Psoas muscle (tissue), 8 donors: ENCODE measurements around the gene CPTP. TPM values are rescaled to one million over a fixed set of nuclear protein-coding genes. Genes with fewer than 3 reads are reported as not detected.

Experiments
- ATAC-seq, 4 donors: fragments of 200-7000 bp; cut with Tn5 transposase; one replicate each; pipeline ENCODE4 v1.9.1; 2020; ENCODE audit warnings: moderate library complexity in 3 of 4, mild to moderate bottlenecking in 2 of 4
- DNase-seq, 2 donors: peaks; one replicate each; pipeline ENCODE4 v3.0.0-alpha.2; 2020
- H3K27ac ChIP-seq: fragments of 200-600 bp; one replicate; pipeline ENCODE4 v1.8.0; 2022
- H3K27me3 ChIP-seq, 3 donors: fragments of 200-600 bp in 1 of 3; one replicate each; pipeline versions ENCODE4 v1.6.1 to v1.8.0; 2013 to 2022; ENCODE audit warnings: low read length in 2 of 3, mild to moderate bottlenecking in 2 of 3, moderate library complexity in 1 of 3; ENCODE audit not compliant: insufficient read depth in 3 of 3
- H3K36me3 ChIP-seq, 2 donors: fragments of 200-600 bp in 1 of 2; one replicate each; pipeline versions ENCODE4 v1.6.1 to v1.8.0; 2013 to 2022; ENCODE audit warnings: low read depth in 1 of 2, mild to moderate bottlenecking in 1 of 2, moderate library complexity in 1 of 2; ENCODE audit not compliant: insufficient read depth in 1 of 2
- H3K4me1 ChIP-seq: fragments of 200-600 bp; one replicate; pipeline ENCODE4 v1.8.0; 2022
- H3K4me3 ChIP-seq: fragments of 200-600 bp; one replicate; pipeline ENCODE4 v1.8.0; 2022; ENCODE audit warnings: mild to moderate bottlenecking
- H3K9me3 ChIP-seq: fragments of 200-600 bp; one replicate; pipeline ENCODE4 v1.8.0; 2022
- CTCF ChIP-seq: fragments of 200-600 bp; IDR thresholded peaks from one replicate; pipeline ENCODE4 v1.8.0; 2022; ENCODE audit warnings: antibody characterized with exemption
- WGBS, 3 donors: extraction: QIAGEN DNeasy Blood & Tissue Kit; methylation state at CpG; one replicate each; pipeline versions ENCODE4 v1.1.6 to v1.1.7; 2013; 5-methylcytosine and 5-hydroxymethylcytosine counted together
- intact Hi-C, 2 donors: fragments of 100-400 bp; cut with DNase I; formaldehyde crosslinking; loops; one replicate each; pipeline versions ENCODE4 v1.11.0 to v1.14.2; 2022
- polyA plus RNA-seq, 3 donors: library from polyadenylated mRNA; stranded (reverse); fragments of 200-250 nt; gene quantifications; one replicate each; pipeline ENCODE4 v1.2.3, GENCODE V29; 2013
- total RNA-seq, 4 donors: library from RNA; stranded (reverse); fragmentation: NEBNext Ultra II Directional in 2 of 4; extraction: Animal tissue kit (Norgen Biotek cat#: 25700) in 2 of 4; gene quantifications; one replicate each; pipeline versions ENCODE4 v1.2.1 to v1.2.4, GENCODE V29; 2021 to 2023
- donor health status: healthy with polysubstance abuse.
- donor health status: DM: no; HTN: no; CAD: no; lungs with moderate emphysema.
- donor health status: Bipolar disorder and iron deficiency.
- donor health status: healthy.
- donor health status: DM: yes; HTN: yes; CAD: no.
- donor health status: DM: no; HTN: no; CAD: no.
- donor health status: DM: no; HTN: no; CAD: no.
- donor health status: DM: yes; HTN: yes; CAD: no.

CPTP gene
- total and polyA plus RNA-seq, 7 donors = 18.2 to 39.5 (median 31.3) TPM

DNA sequence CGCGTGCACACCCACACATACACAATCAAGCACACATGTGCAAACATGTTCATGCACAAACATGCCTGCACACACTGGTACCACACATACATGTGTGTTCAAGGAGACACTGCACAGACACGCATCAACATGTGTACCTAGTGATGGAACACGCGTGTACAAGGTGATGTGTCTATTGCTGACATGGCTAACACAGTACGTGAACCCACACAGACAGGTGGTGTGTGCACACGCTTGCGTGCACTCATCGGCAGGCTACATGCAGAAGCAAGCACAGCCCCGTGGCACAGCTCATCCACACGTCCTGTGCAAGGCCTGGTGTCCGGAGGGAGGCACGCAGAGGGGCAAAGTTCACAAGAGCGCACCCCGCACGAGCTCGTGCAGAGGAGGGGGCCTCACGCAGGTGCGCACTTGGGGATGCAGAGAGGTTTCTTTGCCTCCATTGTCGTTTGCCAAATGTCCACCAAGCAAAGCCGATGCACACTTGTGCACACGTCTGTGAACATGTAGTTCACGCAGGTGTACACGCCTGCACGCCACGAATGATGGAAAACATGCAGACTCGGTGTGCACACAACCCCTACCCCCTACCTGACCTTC, 17.8 kb upstream of the CPTP start:
- WGBS, 3 donors = 23 to 35% (median 25%) methylated on average over 27 of the region's 27 CpGs
- no peak for ATAC-seq

GRCh38 chr1:1307261-1307922, 17.2 kb upstream of the CPTP start:
- Histone ChIP-seq H3K27me3 (no peaks in the 10 kb centered on the region), H3K27ac (peak overlapping the region; percentile 97), H3K36me3 (peaks cover 0 to 26% of the 10 kb centered on the region in 2 donors), H3K9me3 (no peaks in the 10 kb centered on the region), H3K4me1 (peaks cover 45% of the 10 kb centered on the region), H3K4me3 (peak overlapping the region; percentile 93)
- no peak for TF ChIP-seq CTCF
- intact Hi-C loops = loop anchor here in 1 of 2 donors (5.0 kb wide), 1 partner anchor 40 kb away; the partner anchor contains the start of gene DVL1
- ATAC-seq (no peak), DNase-seq (peak; percentile 65 to 77)
- WGBS, 3 donors = 1% methylated on average over 56 to 83 of the region's 83 CpGs

More for the DNA sequence above, 17.8 kb upstream of the CPTP start:
- intact Hi-C loops = loop anchor here in 1 of 2 donors (5.0 kb wide), 1 partner anchor 41 kb away; the partner anchor contains the start of gene DVL1
- Histone ChIP-seq H3K27me3 (no peaks in the 10 kb centered on the region), H3K4me3 (peak overlapping the region; percentile 93), H3K9me3 (no peaks in the 10 kb centered on the region), H3K4me1 (peaks cover 45% of the 10 kb centered on the region), H3K36me3 (peaks cover 0 to 19% of the 10 kb centered on the region in 2 donors), H3K27ac (peak overlapping the region; percentile 97)
- no peak for TF ChIP-seq CTCF
- DNase-seq = no peak

GRCh38 chr1:1307923-1308755, 16.5 kb upstream of the CPTP start, which contains the start of the genes ACAP3 and PUSL1:
Gene ACAP3 (minus strand): TSS chr1:1307930. CDS start chr1:1307815, 115 bp downstream.
Gene PUSL1 (plus strand): TSS chr1:1308597. CDS start chr1:1308644, 47 bp downstream.
- Histone ChIP-seq H3K4me1 (peaks cover 45% of the 10 kb centered on the region), H3K9me3 (no peaks in the 10 kb centered on the region), H3K4me3 (peak within 1 kb of the TSS; percentile 93), H3K36me3 (peaks cover 0 to 33% of the 10 kb centered on the region in 2 donors), H3K27ac (peak within 1 kb of the TSS; percentile 97), H3K27me3 (no peaks in the 10 kb centered on the region)
- peak; percentile 82 to 83 (median 82) for ATAC-seq
- WGBS, 3 donors = 0 to 1% (median 1%) methylated on average over 68 to 124 of the region's 131 CpGs
- peak; percentile 95 to 96 for DNase-seq
- intact Hi-C loops = loop anchor here in 1 of 2 donors (5.0 kb wide), 1 partner anchor 39 kb away; the partner anchor contains the start of gene DVL1
- TF ChIP-seq CTCF = no peak

DNA sequence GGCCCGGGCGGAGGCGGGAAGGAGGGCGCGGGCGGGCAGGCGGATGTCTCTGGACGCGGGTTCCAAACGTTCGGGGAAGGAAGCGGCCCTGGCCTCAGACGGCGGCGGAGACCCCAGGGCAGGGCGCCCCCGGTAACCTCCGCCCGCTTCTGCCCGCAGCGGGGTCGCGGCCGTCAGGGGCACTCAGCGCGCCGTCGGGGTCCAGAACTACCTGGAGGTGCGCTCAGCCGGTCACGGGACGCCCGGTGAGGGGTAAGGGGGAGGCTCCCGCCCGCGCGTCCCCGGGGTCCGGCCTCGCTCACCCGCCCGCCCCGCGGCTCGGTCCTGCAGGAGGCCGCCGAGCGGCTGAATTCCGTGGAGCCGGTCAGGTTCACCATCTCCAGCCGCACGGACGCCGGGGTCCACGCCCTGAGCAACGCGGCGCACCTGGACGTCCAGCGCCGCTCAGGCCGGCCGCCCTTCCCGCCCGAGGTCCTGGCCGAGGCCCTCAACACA, 15.8 kb upstream of the CPTP start:
- peak overlapping the region; percentile 93 for H3K4me3 ChIP-seq
- ATAC-seq = peak in 3 of 4 donors; percentile 3 to 6 (median 3)
- intact Hi-C loops = loop anchor here in 1 of 2 donors (5.0 kb wide), 1 partner anchor 38 kb away; the partner anchor contains the start of gene DVL1
- no peak for TF ChIP-seq CTCF
- H3K27me3 ChIP-seq = no peaks in the 10 kb centered on the region
- peak overlapping the region; percentile 97 for H3K27ac ChIP-seq
- no peak for DNase-seq
- H3K9me3 ChIP-seq = no peaks in the 10 kb centered on the region
- 1% methylated on average over 39 to 66 of the region's 66 CpGs for WGBS, 3 donors
- H3K4me1 ChIP-seq = peaks cover 44% of the 10 kb centered on the region
- H3K36me3 ChIP-seq = peaks cover 3 to 40% of the 10 kb centered on the region in 2 donors
